Neutrophil (primary cell): ENCODE data around the gene AEBP1.

Experiments
- H3K27ac ChIP-seq: fragments of 200-600 bp; sonication (generic); 2 replicates; pipeline ENCODE4 v1.5.1; 2016; ENCODE audit warnings: mild to moderate bottlenecking, moderate library complexity
- H3K27me3 ChIP-seq: fragments of 200-600 bp; sonication (generic); 2 replicates; pipeline ENCODE4 v1.6.0; 2016; ENCODE audit warnings: mild to moderate bottlenecking
- H3K36me3 ChIP-seq: fragments of 200-600 bp; sonication (generic); 2 replicates; pipeline ENCODE4 v1.5.1; 2017
- H3K4me1 ChIP-seq, 2 experiments: fragments of 200-600 bp in 1 of 2; sonication (generic) in 1 of 2; 1 replicate in 1 of 2; 2 replicates in 1 of 2; pipeline versions ENCODE4 v1.5.1 to v1.6.1; 2013 to 2016; ENCODE audit warnings: low read depth in 1 of 2, low read length in 1 of 2, mild to moderate bottlenecking in 1 of 2, moderate library complexity in 1 of 2; ENCODE audit not compliant: control insufficient read depth in 1 of 2, insufficient read depth in 1 of 2
- H3K4me3 ChIP-seq, 2 experiments: fragments of 200-600 bp in 1 of 2; sonication (generic) in 1 of 2; 1 replicate in 1 of 2; 2 replicates in 1 of 2; pipeline ENCODE4 v1.5.1; 2013 to 2016; ENCODE audit warnings: low read depth in 1 of 2, low read length in 1 of 2, mild to moderate bottlenecking in 1 of 2, moderate library complexity in 1 of 2
- H3K9me3 ChIP-seq: fragments of 200-600 bp; sonication (generic); 2 replicates; pipeline ENCODE4 v1.5.1; 2016
- TF ChIP-seq, protein P1 (sequence below): fragments of 200-600 bp; sonication (generic); IDR thresholded peaks from 2 replicates; pipeline ENCODE4 v1.5.1; 2016; ENCODE audit warnings: antibody characterized with exemption

Gene AEBP1

GRCh38 chr7:44103923-44104859 lies at the start of gene AEBP1:
TSS of gene AEBP1 (plus strand) at chr7:44104345. CDS start at chr7:44104666, 321 bp downstream.
- Histone ChIP-seq H3K27me3 (peaks cover 58% of the 10 kb centered on the region), H3K27ac (no peak within 1 kb of the TSS), H3K4me1 (no peaks in the 10 kb centered on the region), H3K9me3 (no peaks in the 10 kb centered on the region), H3K36me3 (no peaks in the 10 kb centered on the region), H3K4me3 (no peak within 1 kb of the TSS)
- TF ChIP-seq, protein P1, sequence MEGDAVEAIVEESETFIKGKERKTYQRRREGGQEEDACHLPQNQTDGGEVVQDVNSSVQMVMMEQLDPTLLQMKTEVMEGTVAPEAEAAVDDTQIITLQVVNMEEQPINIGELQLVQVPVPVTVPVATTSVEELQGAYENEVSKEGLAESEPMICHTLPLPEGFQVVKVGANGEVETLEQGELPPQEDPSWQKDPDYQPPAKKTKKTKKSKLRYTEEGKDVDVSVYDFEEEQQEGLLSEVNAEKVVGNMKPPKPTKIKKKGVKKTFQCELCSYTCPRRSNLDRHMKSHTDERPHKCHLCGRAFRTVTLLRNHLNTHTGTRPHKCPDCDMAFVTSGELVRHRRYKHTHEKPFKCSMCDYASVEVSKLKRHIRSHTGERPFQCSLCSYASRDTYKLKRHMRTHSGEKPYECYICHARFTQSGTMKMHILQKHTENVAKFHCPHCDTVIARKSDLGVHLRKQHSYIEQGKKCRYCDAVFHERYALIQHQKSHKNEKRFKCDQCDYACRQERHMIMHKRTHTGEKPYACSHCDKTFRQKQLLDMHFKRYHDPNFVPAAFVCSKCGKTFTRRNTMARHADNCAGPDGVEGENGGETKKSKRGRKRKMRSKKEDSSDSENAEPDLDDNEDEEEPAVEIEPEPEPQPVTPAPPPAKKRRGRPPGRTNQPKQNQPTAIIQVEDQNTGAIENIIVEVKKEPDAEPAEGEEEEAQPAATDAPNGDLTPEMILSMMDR: no peak

DNA sequence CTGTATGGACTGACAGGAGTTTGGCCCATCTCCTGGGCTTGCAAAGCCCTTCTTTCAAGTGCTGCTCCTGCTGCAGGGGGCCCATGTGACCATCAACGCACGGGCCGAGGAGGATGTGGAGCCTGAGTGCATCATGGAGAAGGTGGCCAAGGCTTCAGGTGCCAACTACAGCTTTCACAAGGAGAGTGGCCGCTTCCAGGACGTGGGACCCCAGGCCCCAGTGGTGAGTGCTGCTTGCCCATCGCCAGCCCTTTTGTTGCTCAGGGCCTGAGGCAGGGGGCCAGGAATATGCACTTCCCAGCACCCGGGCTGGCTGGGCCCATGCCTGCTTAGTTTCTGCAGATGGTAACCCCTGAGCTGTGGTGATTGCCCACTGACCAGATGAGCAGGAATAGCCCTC lies 47.5 kb upstream of the AEBP1 start:
- no peaks in the 10 kb centered on the region for H3K27me3 ChIP-seq
- H3K9me3 ChIP-seq: no peaks in the 10 kb centered on the region
- TF ChIP-seq, protein P1: no peak
- H3K27ac ChIP-seq: no peak overlapping the region
- peaks cover 95% of the 10 kb centered on the region for H3K36me3 ChIP-seq
- H3K4me3 ChIP-seq: no peak overlapping the region
- H3K4me1 ChIP-seq: peaks cover 6 to 10% of the 10 kb centered on the region in 2 experiments

GRCh38 chr7:44057181-44057848 lies 46.8 kb upstream of the AEBP1 start:
- Histone ChIP-seq H3K36me3 (peaks cover 95% of the 10 kb centered on the region), H3K4me1 (peaks cover 0 to 5% of the 10 kb centered on the region in 2 experiments), H3K27me3 (no peaks in the 10 kb centered on the region), H3K27ac (peak overlapping the region; percentile 26), H3K4me3 (no peak overlapping the region), H3K9me3 (no peaks in the 10 kb centered on the region)
- TF ChIP-seq, protein P1: no peak

DNA sequence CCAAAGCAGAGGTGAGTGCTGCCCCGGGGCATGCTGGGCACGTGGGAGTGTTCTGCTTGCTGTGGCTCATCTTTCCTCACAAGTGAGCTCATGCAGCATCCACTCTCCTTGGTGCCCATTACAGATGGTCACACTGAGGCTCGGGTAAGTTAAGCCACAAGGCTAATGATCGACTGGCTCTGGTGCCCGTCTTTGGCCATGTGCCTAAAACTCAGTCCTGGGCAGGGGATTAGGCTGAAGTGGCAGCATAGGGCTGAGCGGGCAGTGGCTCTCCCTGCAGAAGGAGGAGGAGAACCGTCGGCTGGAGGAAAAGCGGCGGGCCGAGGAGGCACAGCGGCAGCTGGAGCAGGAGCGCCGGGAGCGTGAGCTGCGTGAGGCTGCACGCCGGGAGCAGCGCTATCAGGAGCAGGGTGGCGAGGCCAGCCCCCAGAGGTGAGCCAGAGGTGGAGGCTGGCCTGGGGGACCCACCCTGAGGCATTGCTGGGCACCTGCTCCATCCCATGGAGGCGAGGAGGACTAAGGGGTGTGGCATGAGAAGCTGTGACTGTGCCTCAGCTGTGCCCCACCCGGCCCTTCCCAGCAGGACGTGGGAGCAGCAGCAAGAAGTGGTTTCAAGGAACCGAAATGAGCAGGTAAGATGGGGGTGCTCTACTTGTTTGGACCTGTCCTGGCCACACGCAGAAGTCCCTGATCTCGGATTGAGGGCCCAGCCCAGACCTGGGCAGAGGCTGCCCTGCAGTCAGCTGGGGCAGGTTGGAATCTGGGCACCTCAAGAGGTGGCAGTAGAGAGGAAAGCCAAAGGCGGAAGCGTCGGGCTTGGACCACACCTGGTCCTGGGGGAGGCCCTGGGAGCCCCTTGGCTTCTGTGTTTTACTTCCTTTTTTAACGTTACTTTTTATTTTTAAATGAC lies 46.0 kb upstream of the AEBP1 start:
- Histone ChIP-seq H3K9me3 (no peaks in the 10 kb centered on the region), H3K27me3 (no peaks in the 10 kb centered on the region), H3K4me1 (no peaks in the 10 kb centered on the region), H3K36me3 (peaks cover 95% of the 10 kb centered on the region), H3K4me3 (no peak overlapping the region), H3K27ac (peak overlapping the region; percentile 35)
- TF ChIP-seq, protein P1: no peak

DNA sequence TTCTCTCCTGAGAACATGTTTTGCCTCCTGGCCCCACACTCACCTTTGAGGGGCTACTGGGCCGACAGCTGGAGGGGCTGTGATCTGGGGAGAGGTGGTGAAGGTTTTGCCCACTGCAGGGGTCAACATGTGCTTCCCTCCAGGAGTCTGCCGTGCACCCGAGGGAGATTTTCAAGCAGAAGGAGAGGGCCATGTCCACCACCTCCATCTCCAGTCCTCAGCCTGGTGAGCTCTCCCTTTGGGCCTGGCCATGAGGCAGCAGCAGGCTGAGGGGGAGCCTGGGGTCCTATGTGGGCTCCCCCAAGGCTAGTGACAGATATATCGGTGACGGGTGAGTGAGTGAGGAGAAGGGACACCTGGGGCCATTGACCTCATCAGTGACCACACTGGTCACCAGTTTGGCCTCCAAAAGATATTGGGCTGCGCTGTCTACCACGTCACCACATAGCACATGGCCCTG lies 45.4 kb upstream of the AEBP1 start:
- Histone ChIP-seq H3K27me3 (no peaks in the 10 kb centered on the region), H3K27ac (peak overlapping the region; percentile 35), H3K4me3 (no peak overlapping the region), H3K36me3 (peaks cover 94% of the 10 kb centered on the region), H3K4me1 (no peaks in the 10 kb centered on the region), H3K9me3 (no peaks in the 10 kb centered on the region)
- TF ChIP-seq, protein P1: no peak
